Uterus (tissue), 4 donors: ENCODE results near the gene TTC16. TPM values are rescaled to one million over a fixed set of nuclear protein-coding genes. Genes with fewer than 3 reads are reported as not detected.

ENCODE experiments used
- DNase-seq, 2 donors: peaks; one replicate each; pipeline ENCODE4 v3.0.0-alpha.2; 2019 to 2020
- H3K27ac ChIP-seq, 2 donors: fragments of 200-600 bp; sonication (generic); 1 replicate in 1 of 2; 2 replicates in 1 of 2; pipeline ENCODE4 v1.5.1; 2016 to 2018
- H3K27me3 ChIP-seq, 2 donors: fragments of 200-600 bp; sonication (generic); one replicate each; pipeline ENCODE4 v1.5.1; 2018 to 2019; ENCODE audit warnings: control low read depth in 1 of 2
- H3K36me3 ChIP-seq, 2 donors: fragments of 200-600 bp; sonication (generic); one replicate each; pipeline ENCODE4 v1.5.1; 2019; ENCODE audit warnings: control low read depth in 1 of 2
- H3K4me1 ChIP-seq, 2 donors: fragments of 200-600 bp; sonication (generic); one replicate each; pipeline ENCODE4 v1.5.1; 2018 to 2019; ENCODE audit warnings: control low read depth in 1 of 2
- H3K4me3 ChIP-seq, 2 donors: fragments of 200-600 bp; sonication (generic); 1 replicate in 1 of 2; 2 replicates in 1 of 2; pipeline ENCODE4 v1.5.1; 2018 to 2019; ENCODE audit warnings: mild to moderate bottlenecking in 1 of 2
- H3K9me3 ChIP-seq, 2 donors: fragments of 200-600 bp; sonication (generic); one replicate each; pipeline ENCODE4 v1.5.1; 2019; ENCODE audit warnings: control low read depth in 1 of 2
- CTCF ChIP-seq, 4 experiments: fragments of 200-600 bp in 2 of 4; fragments of 450-650 bp in 2 of 4; sonication (generic) in 2 of 4; IDR thresholded peaks; one replicate each; pipeline ENCODE4 v1.5.1; 2016 to 2019; ENCODE audit warnings: antibody characterized with exemption in 4 of 4, mild to moderate bottlenecking in 2 of 4, moderate library complexity in 1 of 4
- POLR2A ChIP-seq, 2 donors: fragments of 450-650 bp; IDR thresholded peaks; one replicate each; pipeline ENCODE4 v1.6.1; 2016; ENCODE audit warnings: antibody characterized with exemption in 2 of 2, mild to moderate bottlenecking in 1 of 2, moderate library complexity in 1 of 2
- intact Hi-C: fragments of 100-400 bp; cut with DNase I; formaldehyde crosslinking; loops from one replicate; pipeline ENCODE4 v1.15.1; 2023; ENCODE audit warnings: low total_unique reads
- total RNA-seq, 4 donors: library from RNA; depleted of rRNA in 3 of 4; stranded (reverse); fragments of >200 nt in 3 of 4; gene quantifications; one replicate each; pipeline versions ENCODE4 v1.1.0 to v1.2.4, GENCODE V29; 2014 to 2023
- donor health status: DM: yes; HTN: yes; CAD: no.

TTC16 gene
- total RNA-seq, 4 donors from 2014 or later: 0.48 to 12.6 (median 0.67) TPM; not detected in 1

- no peak for DNase-seq
- Histone ChIP-seq H3K27me3 (no peaks in the 10 kb centered on the region), H3K27ac (peak overlapping the region; percentile 92 to 96), H3K9me3 (no peaks in the 10 kb centered on the region), H3K4me3 (peak overlapping the region; percentile 54 to 72), H3K36me3 (no peaks in the 10 kb centered on the region), H3K4me1 (no peaks in the 10 kb centered on the region)
- TF ChIP-seq CTCF (IDR thresholded peaks at IDR 0.05) (no peak), POLR2A (IDR thresholded peaks at IDR 0.05) (no peak)
- intact Hi-C loops: no loop called here
Observed at GRCh38 chr9:127734247-127734746, 18.4 kb downstream of the TTC16 start.

GRCh38 chr9:127734747-127735529 lies 19.1 kb downstream of the TTC16 start, which contains the start of gene TOR2A:
Gene TOR2A (minus strand): TSS chr9:127735294. CDS start chr9:127735270, 24 bp downstream.
- peak; percentile 97 to 98 for DNase-seq
- Histone ChIP-seq H3K4me1 (no peaks in the 10 kb centered on the region), H3K27ac (peak within 1 kb of the TSS; percentile 92 to 96), H3K27me3 (no peaks in the 10 kb centered on the region), H3K9me3 (no peaks in the 10 kb centered on the region), H3K36me3 (no peaks in the 10 kb centered on the region), H3K4me3 (peak within 1 kb of the TSS; percentile 54 to 72)
- TF ChIP-seq CTCF (IDR thresholded peaks at IDR 0.05): peak; percentile 88 to 100 (median 96)
- peak; percentile 79 to 94 for TF ChIP-seq POLR2A (IDR thresholded peaks at IDR 0.05)
- intact Hi-C loops: loop anchor here (5.0 kb wide), 1 partner anchor 132 kb away; no protein-coding TSS in a partner anchor

DNA sequence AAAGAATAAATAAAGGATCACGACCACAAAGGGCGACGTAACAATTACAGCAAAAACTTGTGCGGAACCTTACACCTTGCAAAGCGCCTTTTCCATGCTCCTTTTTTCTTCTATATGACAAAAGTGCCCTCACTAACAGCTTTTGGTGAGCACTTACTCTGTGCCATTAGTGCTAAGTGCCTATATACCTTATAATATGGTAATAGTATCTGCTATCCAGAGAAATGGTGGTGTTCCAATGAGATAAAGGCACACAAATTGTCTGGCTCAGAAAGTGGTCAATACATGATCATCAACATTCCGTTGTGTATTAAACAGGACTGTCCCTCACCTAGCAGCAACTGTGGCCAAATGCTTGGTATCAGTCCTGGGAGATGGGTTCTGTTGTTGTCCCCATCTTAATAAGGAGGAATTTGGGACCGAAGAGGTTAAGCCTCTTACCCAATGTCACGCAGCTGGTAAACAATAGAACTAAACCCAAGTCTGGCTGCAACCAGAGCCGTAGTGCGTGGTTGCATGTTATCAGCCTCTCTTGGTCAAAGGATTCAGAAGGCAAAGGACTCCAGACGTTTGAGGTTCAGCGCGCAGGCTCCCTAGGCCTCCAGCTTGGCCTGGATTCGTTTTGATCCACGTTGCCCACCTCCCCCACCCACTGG lies 19.8 kb downstream of the TTC16 start:
- intact Hi-C loops: loop anchor here (5.0 kb wide), 1 partner anchor 132 kb away; no protein-coding TSS in a partner anchor
- Histone ChIP-seq H3K9me3 (no peaks in the 10 kb centered on the region), H3K27me3 (no peaks in the 10 kb centered on the region), H3K4me1 (no peaks in the 10 kb centered on the region), H3K27ac (peak overlapping the region; percentile 26 to 92), H3K4me3 (no peak overlapping the region), H3K36me3 (no peaks in the 10 kb centered on the region)
- no peak for DNase-seq
- TF ChIP-seq POLR2A (IDR thresholded peaks at IDR 0.05) (no peak), CTCF (IDR thresholded peaks at IDR 0.05) (no peak)

DNA sequence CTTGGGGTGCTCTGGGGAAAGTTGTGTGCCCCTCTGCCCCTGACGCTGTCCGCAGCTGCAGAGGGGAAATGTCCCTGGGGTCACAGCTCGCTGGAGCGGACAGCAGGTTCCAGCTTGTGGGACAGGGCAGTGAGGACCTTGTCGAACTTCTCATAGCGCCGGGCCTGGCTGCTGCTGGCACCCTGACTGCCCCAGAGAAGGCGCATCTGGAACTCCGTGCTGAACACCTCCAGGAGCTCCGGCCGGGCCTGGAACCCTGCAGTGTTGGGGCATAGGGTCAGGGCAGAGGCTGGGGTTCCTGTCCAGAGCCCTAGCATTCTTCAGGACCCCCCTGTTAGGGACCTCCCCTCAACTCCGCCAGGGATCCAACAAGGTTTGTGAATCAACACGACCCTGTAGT lies 22.8 kb downstream of the TTC16 start:
- TF ChIP-seq POLR2A (IDR thresholded peaks at IDR 0.05): no peak
- no peak for TF ChIP-seq CTCF (IDR thresholded peaks at IDR 0.05)
- intact Hi-C loops: loop anchor here (5.0 kb wide), 1 partner anchor 129 kb away; no protein-coding TSS in a partner anchor

More for the DNA sequence above, 22.8 kb downstream of the TTC16 start:
- Histone ChIP-seq H3K4me1 (no peaks in the 10 kb centered on the region), H3K36me3 (no peaks in the 10 kb centered on the region), H3K27me3 (no peaks in the 10 kb centered on the region), H3K9me3 (no peaks in the 10 kb centered on the region), H3K4me3 (no peak overlapping the region), H3K27ac (no peak overlapping the region)
- no peak for DNase-seq
